NCI-H774 (cell line): ENCODE data around the gene PRDX3.
"Not testable (repeated sequence)": the region's sequence is repeated elsewhere in the genome, so short reads cannot be mapped to it uniquely, and the experiment has no call there.

ENCODE experiments used
- DNase-seq: peaks from one replicate; lab custom pipeline; 2025; lab: John Stamatoyannopoulos, UW

The PRDX3 gene

GRCh38 chr10:119165171-119166117 is 13.2 kb downstream of the PRDX3 start, which contains the start of gene SFXN4:
Gene SFXN4 (minus strand): TSS chr10:119165714. CDS start chr10:119165647, 67 bp downstream.
- peak; percentile 42 for DNase-seq

- DNase-seq = no peak
These were observed 16.0 kb downstream of the PRDX3 start for GRCh38 chr10:119162452-119163092.

- no peak for DNase-seq
These were observed 16.7 kb downstream of the PRDX3 start for GRCh38 chr10:119161680-119162451.

GRCh38 chr10:119159332-119159731 is 19.3 kb downstream of the PRDX3 start:
- DNase-seq = no peak

GRCh38 chr10:119153661-119154060 is 25.0 kb downstream of the PRDX3 start:
- DNase-seq = no peak

- DNase-seq = no peak
These were observed 25.6 kb downstream of the PRDX3 start for GRCh38 chr10:119153041-119153440.

GRCh38 chr10:119151601-119152000 is 27.0 kb downstream of the PRDX3 start:
- not testable (repeated sequence) for DNase-seq

GRCh38 chr10:119149729-119150128 is 28.9 kb downstream of the PRDX3 start:
- no peak for DNase-seq

GRCh38 chr10:119149157-119149556 is 29.5 kb downstream of the PRDX3 start:
- no peak for DNase-seq

GRCh38 chr10:119143657-119144056 is 35.0 kb downstream of the PRDX3 start:
- no peak for DNase-seq

GRCh38 chr10:119140603-119141245 is 37.9 kb downstream of the PRDX3 start:
- no peak for DNase-seq

GRCh38 chr10:119139464-119140067 is 39.0 kb downstream of the PRDX3 start:
- no peak for DNase-seq

- no peak for DNase-seq
These were observed 40.0 kb downstream of the PRDX3 start for GRCh38 chr10:119138346-119139306.

- DNase-seq = not testable (repeated sequence)
These were observed 40.7 kb downstream of the PRDX3 start for GRCh38 chr10:119137878-119138277.

- no peak for DNase-seq
These were observed 42.5 kb downstream of the PRDX3 start for GRCh38 chr10:119136084-119136483.

- no peak for DNase-seq
These were observed 43.1 kb downstream of the PRDX3 start for GRCh38 chr10:119135513-119135881.

GRCh38 chr10:119133949-119134348 is 44.7 kb downstream of the PRDX3 start:
- DNase-seq = no peak

- DNase-seq = no peak
These were observed 45.9 kb downstream of the PRDX3 start for GRCh38 chr10:119132521-119133345.

- DNase-seq = no peak
These were observed 46.9 kb downstream of the PRDX3 start for GRCh38 chr10:119131512-119132240.
